ENCODE measurements around the gene NLK.
"Not testable (repeated sequence)": the region's sequence is repeated elsewhere in the genome, so short reads cannot be mapped to it uniquely, and the experiment has no call there.

The NLK gene

DNA sequence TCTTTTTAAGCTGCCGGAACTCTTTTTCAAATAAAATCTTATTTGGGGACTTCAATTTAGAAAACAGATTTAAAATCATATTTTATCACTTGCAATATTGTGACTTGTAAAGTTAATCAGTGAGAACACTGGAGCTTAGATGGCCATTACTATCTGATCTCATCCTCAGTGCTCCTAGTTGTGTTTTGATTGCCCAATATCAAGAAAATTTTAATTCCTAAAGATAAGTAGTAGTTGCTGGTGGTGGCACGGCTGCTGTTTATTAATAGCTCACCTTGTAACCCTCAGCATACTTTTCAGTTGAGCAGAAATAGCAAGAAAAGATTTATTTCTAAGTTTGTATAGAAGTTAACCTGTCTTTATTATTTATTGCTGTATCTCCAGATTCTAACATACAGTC lies 124.0 kb downstream of the NLK start:
- DNase-seq = no peak

DNA sequence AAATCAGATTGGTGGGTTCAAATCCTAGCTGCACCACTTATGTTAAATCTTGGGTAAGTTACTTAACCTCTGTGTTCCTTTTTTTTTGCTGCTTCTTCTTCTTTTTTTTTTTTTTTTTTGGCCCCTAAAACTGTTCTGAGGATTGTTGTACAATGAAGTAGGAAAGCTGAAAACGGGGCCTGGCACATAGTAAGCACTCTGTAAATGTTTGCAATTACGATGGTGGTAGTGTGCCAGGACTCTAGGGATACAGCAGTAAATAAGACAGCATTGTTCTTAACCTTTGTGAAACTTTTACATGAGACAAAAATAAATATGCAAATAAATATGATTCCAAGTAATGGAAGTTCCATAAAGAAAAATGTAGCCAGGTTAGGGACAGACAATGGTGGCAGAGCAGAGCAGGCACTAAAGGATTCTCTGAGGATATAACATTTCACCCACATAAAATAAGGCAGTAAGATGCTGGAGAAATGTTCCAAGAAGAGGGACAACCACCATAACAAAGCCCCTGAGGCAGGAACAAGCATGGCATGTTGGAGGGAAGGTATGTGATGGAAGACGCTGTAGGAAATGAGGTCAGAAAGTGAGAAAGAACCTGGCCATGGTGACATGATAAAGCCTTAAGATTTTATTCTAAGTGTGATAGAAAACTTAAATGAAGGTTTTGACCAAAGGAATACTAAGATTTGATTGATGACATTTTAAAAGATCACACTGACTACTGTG lies 127.3 kb downstream of the NLK start:
- no peak for DNase-seq

DNA sequence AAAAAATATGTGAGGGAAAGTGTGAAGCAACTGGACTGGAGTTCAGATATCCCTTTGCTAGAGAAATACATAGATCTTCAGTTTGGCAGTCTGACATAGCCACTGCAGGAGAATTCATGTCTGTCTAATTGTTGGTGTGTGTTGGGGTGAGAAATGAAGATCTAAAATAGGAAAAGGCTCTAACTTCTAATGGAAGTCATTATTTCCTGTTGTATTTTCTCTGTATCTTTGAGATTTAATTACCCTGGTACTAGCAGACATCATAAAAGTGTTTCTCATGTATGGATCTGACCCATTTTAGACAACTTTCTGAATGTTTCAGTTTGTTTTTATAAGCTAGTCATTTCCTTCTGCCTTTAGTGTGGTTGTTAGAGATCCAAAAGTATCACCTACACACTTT lies 128.3 kb downstream of the NLK start:
- DNase-seq = no peak

DNA sequence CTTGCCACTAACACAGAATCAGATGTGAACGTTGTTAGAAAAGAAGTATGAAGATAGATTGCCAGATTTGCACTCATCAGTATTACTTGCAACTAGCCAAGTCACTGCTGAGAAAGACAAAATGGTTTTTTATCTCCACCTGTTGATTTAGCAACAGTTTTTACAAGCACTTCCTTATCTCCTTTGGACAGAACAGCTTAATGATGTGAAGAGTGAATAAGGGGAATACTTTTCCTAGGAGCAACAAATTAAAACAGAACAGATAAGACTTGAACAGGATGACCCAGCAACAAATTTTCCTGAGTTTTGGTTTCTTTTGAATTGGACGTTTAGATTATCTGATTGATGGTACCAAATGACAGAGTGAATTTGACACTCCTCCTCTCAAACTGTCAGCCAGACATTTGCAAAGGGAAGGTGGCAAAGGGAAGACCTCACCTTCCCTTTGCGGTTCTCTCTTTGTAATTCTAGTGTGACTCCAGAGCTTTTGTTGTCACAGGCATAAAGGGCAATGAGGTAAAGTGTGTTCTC lies 130.6 kb downstream of the NLK start:
- DNase-seq = no peak

DNA sequence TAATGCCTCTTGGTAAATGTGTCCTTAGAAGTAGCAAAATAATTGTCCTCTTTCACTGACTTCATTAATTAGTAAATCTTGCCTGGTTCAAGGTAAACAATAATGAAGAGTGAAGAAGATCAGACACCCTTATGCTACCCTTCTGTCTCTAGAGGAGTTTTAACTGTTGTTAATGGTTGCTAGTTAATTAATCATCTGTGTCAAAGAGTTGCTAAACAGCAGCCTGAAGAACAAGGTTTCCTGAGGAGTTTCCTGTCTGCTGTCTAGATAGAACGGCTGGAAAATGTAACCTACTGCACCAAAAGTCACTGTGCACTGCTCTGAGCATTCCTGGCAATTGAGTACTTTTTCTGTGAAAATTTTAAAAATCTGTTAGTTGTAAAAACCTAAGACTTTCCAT lies 131.3 kb downstream of the NLK start:
- DNase-seq = no peak

DNA sequence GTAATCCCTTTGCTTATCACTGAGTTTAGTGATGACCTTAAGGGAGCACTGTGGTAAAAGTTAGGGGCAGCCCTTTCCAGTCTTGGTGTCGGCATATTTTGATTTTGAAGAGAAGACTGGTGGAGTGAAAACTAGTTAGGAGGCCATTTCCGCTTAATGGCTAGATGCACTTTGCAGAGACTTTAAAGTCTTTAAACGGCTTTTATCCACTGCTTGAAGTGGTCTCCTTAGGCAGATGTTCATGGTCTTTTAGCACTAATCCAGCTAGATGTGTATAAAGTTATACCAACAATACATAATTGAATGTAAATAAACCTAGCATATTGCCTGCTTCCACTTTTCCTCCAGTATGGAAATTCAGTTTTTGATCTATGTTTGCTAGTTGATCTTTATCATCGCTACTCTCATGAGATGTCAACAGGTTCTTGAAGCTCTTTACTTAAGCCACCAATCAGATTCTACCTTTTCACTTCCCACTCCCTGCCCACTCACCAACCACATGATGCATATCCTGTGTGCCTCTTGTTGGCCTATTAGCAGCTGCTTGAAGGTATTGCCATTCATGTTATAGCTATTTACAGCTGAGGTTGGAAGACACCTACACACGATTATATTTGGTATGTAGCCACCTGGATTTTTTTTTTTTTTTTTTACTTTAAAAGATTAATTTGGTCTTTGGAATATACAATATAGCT lies 132.0 kb downstream of the NLK start:
- no peak for DNase-seq

DNA sequence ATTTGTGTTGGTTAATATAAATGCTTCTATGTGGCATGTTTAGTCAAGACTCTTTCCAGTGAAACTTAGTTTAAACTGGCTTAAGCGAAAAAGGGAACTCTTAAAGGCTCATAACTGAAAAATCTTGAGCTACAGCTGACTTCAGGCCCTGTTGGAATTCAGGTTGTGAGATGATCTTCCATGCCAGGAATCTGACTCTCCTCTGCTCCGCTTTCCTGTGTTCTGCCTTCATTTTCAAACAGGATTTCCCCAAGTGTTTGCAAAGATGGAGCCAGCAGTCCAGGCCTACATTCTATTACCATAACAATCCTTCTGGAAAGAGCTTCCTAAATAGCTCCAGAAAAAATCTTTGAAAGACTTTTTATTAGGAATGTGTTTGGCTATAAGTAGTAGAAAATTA lies 134.9 kb downstream of the NLK start:
- no peak for DNase-seq

DNA sequence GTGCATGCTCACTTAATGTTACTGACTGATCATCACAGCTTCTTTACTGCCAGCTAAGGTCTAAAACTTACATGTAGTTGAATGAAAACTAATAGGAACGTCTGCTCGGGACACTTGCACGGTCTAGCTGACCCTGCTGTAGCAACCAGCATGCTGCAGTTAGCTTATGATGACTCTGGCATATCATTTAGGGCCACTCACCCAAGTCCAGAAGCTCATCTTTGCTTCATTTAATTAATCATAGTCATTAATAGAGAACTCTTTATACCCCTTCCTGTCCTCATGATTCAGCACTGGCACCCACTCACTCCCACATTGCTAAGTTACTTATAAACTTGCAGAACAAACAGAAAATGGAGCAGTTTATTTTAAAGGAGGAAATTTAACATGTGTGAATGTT lies 136.3 kb downstream of the NLK start:
- DNase-seq = peak; percentile 29

DNA sequence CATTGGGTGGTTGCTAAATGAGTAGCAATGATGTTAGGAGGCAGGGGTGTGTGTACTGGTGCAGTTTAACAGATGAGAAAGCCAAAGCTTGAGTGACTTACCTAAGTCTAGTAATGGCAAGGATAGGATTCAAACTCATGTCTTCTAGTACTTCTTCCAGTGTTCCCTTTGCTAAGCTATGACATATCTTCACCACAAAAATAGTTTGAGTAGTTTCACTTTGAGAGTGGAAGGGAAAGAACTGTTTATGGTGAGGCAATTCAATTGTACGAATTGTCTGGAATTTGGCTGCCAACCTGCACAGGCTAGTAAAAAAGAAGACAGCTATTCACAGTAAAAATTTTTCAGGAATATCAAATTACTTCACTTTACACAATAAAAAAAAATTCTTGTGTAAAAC lies 138.0 kb downstream of the NLK start:
- DNase-seq = peak; percentile 20

DNA sequence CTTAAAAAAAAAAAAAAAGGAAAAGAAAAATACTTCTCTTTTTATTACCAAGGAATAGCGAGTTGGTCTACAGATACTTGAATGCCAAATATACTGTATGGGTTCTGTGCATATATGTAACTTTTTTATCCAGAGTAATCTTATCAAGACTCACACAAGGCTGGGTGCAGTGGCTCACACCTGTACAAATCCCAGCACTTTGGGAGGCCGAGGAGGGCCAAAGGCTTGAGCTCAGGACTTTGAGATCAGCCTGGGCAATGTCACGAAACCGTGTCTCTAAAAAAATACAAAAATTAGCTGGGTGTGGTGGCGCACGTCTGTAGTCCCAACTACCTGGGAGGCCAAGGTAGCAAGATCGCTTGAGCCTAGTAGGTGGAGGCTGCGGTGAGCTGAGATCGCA lies 139.1 kb downstream of the NLK start:
- DNase-seq = no peak

DNA sequence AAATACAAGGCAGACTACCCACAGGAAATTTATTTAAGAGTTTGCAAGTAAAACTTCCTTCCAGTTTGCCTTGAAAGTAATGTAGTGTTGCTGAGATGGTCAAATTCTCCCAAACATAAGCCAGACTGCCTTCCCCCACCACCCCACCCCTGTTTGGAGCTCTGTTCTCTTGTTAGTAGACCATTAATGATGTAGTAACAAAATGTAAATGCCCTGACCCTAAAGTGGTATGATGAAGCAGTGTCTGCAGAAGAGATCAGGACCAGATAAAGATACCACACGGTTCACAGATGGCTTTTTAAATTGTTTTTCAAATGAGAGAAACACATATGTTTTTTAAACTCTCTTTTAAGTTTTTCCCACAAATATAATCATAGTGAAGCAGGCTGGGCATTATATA lies 140.1 kb downstream of the NLK start:
- DNase-seq = no peak

DNA sequence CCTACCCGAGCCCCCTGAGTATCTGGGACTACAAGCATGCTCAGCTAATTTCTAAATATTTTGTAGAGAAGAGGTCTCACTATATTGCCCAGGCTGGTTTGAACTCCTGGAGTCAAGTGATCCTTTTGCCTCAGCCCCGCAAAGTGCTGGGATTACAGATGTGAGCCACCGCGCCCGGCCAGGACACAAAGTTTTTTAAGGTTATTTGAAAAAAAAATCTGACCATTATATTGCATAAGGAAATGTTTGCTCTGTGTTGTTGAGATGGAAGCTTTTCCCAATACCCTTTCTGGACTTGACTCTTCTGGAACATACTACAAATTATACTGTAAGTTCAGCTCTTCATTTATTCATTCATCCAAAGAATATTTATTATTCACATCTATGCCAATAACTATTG lies 143.2 kb downstream of the NLK start:
- DNase-seq = no peak

DNA sequence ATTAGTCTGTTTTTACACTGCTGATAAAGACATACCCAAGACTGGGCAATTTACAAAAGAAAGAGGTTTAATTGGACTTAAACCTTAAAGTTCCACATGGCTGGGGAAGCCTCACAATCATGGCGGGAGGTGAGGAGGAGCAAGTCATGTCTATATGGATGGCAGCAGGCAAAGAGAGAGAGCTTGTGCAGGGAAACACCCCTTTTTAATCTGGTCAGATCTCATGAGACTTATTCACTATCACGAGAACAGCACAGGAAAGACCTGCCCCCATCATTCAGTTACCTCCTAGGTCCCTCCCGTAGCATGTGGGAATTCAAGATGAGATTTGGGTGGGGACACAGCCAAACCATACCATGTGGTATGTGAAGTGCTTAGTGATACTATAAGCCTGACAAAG lies 144.0 kb downstream of the NLK start:
- DNase-seq = not testable (repeated sequence)

DNA sequence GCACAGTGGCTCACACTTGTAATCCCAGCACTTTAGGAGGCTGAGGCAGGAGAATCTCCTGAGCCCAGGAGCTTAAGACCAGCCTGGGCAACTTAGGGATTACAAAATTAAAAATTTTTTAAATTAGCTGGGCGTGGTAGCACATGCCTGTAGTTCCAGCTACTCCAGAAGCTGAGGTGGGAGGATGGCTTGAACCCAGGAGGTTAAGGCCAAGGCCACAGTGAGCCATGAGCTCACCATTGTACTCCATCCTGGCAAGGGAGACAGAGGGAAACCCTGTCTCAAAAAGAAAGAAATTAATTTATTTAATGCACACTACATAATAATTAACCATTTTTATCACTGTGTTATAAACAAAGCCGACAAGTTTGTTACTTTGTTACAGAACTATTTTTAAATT lies 145.5 kb downstream of the NLK start:
- DNase-seq = no peak

DNA sequence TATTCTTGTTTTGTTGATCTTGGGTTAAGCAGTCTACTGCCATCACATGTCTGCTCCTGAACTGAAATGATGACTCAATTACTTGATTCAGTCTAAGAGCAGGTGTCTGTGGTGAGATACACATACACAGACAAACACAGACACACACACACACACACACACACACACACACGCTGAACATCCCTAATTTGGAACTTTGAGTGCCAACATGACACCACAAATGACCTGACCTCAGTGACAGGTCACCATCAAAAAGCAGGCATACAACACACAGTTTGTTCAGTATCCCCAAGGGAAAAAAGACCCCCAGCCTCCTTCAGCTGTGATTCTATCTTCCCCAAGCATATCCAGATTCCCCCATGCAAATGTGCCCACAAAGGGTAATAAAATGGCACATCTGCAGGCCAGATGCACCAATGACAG lies 146.4 kb downstream of the NLK start:
- no peak for DNase-seq

DNA sequence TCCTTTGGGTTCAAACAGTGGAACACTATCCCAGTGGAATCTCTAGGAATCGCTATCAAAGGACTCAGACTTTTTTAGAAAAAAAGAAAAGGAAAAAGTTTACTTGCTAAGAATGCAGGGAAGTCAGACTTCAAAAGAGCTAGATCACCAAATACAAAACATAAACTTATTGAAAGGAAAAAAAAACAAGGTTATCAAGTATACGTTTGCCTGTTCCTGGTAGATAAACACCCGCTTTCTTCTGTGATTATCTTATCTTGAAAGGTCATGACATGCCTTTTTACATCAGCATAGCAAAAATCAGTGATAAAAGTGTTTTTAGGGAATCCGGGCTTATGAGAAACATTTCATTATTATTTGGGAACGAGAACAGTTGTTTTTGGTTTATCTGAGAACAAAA lies 147.2 kb downstream of the NLK start:
- no peak for DNase-seq

DNA sequence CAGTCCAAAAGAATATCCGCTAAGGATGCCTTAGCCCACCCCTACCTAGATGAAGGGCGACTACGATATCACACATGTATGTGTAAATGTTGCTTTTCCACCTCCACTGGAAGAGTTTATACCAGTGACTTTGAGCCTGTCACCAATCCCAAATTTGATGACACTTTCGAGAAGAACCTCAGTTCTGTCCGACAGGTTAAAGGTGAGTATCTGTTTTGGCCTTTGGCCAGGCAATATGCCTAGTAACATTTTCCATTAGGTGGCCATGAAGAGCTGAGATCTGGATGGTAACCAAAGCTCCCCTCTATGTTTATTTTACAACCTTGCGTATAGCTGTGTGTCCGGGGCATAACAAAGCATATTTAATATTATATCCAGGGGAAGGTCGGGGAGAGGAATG lies 148.5 kb downstream of the NLK start:
- DNase-seq = no peak

DNA sequence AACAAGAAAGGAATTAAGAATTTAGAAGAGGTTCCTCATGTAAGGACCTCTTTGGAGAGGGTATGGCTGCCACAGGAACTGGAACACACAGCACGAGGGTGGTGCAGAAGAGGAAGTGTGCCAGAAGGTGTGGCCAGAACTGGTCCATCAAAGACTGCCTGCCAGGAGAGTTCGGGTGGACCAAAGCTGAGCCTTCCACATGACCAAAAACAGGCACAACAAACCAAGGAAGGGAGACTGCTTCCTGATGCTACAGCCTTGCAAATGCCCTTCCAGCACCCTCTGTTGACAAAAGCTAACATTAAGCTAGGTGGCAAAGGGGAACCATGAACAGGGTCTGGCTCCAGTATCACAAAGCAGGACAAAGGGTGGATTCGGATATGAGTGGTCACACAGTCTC lies 150.8 kb downstream of the NLK start:
- peak; percentile 57 for DNase-seq

DNA sequence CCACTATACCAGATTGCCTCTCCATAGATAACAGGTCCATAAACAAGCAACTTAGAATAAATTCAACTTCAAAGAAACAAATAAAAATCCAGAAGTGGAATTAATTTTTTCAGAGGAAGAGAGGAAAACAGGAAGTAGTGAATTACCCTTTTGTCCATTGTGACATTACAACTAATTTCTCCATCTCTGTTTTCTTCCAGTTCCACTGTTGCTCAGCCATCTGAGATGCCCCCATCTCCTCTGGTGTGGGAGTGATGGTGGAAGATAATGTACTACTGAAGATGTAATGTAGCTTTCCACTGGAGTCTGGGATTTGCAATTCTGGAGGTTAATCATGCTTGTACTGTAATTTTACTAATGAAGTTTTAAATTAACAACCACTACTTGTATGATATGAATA lies 151.9 kb downstream of the NLK start:
- DNase-seq = peak; percentile 60

DNA sequence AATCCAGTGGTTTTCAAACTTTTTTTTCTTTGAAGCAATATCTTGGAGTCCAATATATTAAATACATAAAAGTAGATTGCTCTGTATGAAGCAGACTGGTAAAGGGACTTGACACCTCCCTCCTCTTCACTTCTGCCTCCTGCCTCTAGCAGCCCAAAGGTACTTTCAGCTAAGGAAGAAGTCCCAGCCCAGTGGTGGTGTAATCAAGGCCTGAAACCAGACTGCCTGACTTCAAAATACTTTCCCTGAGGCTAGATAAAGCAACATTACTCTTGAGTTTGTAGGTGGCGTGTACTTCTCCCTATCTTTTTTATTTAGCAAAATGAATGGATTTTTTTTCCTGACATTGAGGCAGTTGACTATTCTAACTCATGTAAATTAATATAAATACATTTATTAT lies 154.2 kb downstream of the NLK start:
- peak; percentile 38 for DNase-seq

DNA sequence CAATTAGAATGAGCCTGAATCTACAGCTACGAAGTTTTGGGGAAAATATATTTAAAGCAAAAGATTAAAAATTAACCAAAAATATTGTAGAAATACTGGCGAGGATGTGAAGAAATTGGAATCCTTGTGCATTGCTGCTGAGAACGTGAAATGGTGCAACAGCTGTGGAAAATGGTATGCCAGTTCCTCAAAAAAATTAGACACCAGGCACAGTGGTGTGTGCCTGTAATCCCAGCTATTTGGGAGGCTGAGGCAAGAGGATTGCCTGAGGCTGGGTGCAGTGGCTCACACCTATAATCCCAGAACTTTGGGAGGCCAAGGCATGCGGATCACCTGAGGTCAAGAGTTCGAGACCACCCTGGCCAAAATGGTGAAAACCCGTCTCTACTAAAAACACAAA lies 156.6 kb downstream of the NLK start:
- no peak for DNase-seq

DNA sequence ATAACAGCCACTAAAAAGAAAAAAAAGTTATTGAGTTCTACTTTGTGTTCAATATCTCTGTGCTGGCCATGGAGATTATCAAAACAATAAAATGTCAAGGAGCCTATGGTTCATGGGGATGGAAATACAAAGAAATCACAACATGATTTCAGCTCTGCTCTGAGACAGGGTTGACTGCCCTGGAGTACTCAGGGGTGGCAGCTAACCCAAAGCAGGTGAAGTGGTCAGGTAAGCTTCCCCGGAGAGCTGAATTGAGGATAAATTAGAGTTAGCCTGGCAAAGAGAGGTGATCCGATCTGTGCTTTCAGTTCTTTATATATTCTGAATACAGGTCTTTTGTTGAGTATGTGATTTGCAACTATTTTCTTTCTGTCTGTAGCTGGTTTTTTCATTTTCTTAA lies 157.3 kb downstream of the NLK start:
- DNase-seq = no peak

DNA sequence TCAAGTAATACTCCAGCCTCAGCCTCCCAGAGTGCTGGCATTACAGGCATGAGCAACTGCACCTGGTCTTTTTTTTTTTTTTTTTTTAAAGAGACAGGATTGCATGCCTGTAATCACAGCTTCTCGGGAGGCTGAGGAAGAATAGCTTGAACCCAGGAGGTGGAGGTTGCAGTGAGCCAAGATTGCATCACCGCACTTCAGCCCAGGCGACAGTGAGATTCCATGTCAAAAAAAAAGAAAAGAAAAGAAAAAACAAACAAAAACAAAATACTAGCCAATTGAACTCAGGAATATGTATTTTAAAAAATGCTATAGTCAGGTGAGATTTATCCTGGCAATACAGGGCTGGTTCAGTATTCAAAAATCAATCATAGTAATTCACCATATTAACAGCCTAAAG lies 158.8 kb downstream of the NLK start:
- no peak for DNase-seq

DNA sequence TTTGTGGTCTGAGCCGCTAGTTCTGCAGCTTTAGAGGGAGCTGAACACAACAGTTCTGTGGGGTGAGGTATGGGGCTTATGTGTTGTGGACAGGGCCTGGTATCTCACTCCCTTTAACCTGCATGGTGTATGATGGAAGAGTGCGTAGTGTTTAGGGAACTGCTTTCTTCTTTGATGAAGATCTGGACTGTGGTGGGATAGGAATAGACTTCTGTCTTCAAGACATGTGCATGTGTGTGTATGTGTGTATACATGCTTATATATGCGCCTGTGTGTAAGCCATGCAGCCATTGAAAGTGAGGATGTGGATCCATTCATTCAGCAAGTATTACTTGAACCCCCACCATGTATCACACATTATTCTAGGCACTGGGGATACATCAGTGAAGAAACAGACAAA lies 161.8 kb downstream of the NLK start:
- no peak for DNase-seq

DNA sequence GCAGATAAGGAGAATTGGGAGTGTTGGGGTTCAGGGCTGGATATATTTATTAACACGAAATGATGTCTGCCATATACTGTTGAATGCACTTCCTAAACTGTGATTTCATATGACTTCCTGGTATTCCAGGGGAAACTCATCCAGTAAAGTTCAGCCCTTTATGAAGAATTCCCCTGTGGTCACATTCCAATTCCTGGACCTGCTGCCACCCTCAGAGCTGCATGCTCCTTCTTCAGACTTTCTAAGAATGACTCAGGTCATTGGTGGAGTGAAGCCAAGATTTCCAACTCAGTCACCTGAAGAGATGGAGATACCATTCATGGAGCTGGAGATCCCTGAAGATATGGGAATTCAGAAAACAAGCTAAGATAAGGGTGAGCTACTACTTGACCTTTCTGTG lies 162.3 kb downstream of the NLK start:
- DNase-seq = no peak

All from suppressor macrophage treated with lipopolysaccharide for 4 hours (primary cell).